Measurements from ENCODE around the gene LIG3. TPM values are rescaled to one million over a fixed set of nuclear protein-coding genes. Genes with fewer than 3 reads are reported as not detected.
"Not testable (repeated sequence)": the region's sequence is repeated elsewhere in the genome, so short reads cannot be mapped to it uniquely, and the experiment has no call there.

The LIG3 gene
- 100 to 1,000 TPM in 1 of 3 donors, 10 to 100 TPM in 2; 13.8 to 159 (median 54.0) TPM for total RNA-seq

GRCh38 chr17:34980353-34980680 is at the start of gene LIG3:
Gene LIG3, plus strand, starts transcription at chr17:34980512. Its CDS starts 2,494 bp downstream, at chr17:34983006.
- peak; percentile 93 to 94 for DNase-seq (ENCODE audit: low spot score in 2 of 2)
- TF ChIP-seq POLR2AphosphoS5 (IDR thresholded peaks at IDR 0.05), result peak; percentile 17 to 84 (median 58)
- peak; percentile 72 for TF ChIP-seq POLR2A (IDR thresholded peaks at IDR 0.05)
- TF ChIP-seq CTCF (IDR thresholded peaks at IDR 0.05), result no peak
- H3K27ac ChIP-seq, result peak within 1 kb of the TSS; percentile 96 to 99
- H3K4me3 ChIP-seq, result peak within 1 kb of the TSS; percentile 76 to 89 (median 81)
- H3K9me3 ChIP-seq, result no peaks in the 10 kb centered on the region
- no peaks in the 10 kb centered on the region for H3K4me1 ChIP-seq
- no peaks in the 10 kb centered on the region for H3K27me3 ChIP-seq
- intact Hi-C loops (cut with DNase I; ENCODE audit: low total_unique reads), result no loop called here
- H3K36me3 ChIP-seq, result no peaks in the 10 kb centered on the region

- H3K27ac ChIP-seq; H3K4me1 ChIP-seq; H3K27me3 ChIP-seq; H3K4me3 ChIP-seq; DNase-seq (ENCODE audit: low spot score in 2 of 2); intact Hi-C loops (cut with DNase I; ENCODE audit: low total_unique reads); H3K9me3 ChIP-seq; H3K36me3 ChIP-seq: not testable (repeated sequence)
These were observed 29.5 kb upstream of the LIG3 start for GRCh38 chr17:34950780-34951179.

GRCh38 chr17:34958438-34958837 is 21.9 kb upstream of the LIG3 start:
- H3K36me3 ChIP-seq, result no peaks in the 10 kb centered on the region
- no peak for DNase-seq (ENCODE audit: low spot score in 2 of 2)
- TF ChIP-seq POLR2AphosphoS5 (IDR thresholded peaks at IDR 0.05) (no peak), CTCF (IDR thresholded peaks at IDR 0.05) (no peak), POLR2A (IDR thresholded peaks at IDR 0.05) (no peak)
- H3K27ac ChIP-seq, result no peak overlapping the region
- H3K4me3 ChIP-seq, result no peak overlapping the region
- H3K9me3 ChIP-seq, result no peaks in the 10 kb centered on the region
- peaks cover 0 to 11% of the 10 kb centered on the region in 2 donors for H3K4me1 ChIP-seq
- no peaks in the 10 kb centered on the region for H3K27me3 ChIP-seq
- intact Hi-C loops (cut with DNase I; ENCODE audit: low total_unique reads), result no loop called here

- Histone ChIP-seq H3K4me3 (peak within 1 kb of the TSS; percentile 71 to 94 (median 86)), H3K27ac (peak within 1 kb of the TSS; percentile 91 to 96), H3K9me3 (no peaks in the 10 kb centered on the region), H3K27me3 (no peaks in the 10 kb centered on the region), H3K36me3 (no peaks in the 10 kb centered on the region), H3K4me1 (peaks cover 0 to 11% of the 10 kb centered on the region in 2 donors)
- intact Hi-C loops (cut with DNase I; ENCODE audit: low total_unique reads), result no loop called here
- TF ChIP-seq POLR2A (IDR thresholded peaks at IDR 0.05), result peak; percentile 88
- peak; percentile 96 to 99 (median 98) for TF ChIP-seq POLR2AphosphoS5 (IDR thresholded peaks at IDR 0.05)
- peak in 1 of 3 donors; percentile 11 for TF ChIP-seq CTCF (IDR thresholded peaks at IDR 0.05)
- peak; percentile 86 to 93 for DNase-seq (ENCODE audit: low spot score in 2 of 2)
These were observed 19.0 kb upstream of the LIG3 start, which contains the start of the genes CCT6B and ZNF830 for GRCh38 chr17:34961093-34961911. Gene CCT6B, minus strand, starts transcription at chr17:34961460. Its CDS starts 67 bp downstream, at chr17:34961393. Gene ZNF830, plus strand, starts transcription at chr17:34961540. Its CDS starts 27 bp downstream, at chr17:34961567.

- no peak for TF ChIP-seq POLR2A (IDR thresholded peaks at IDR 0.05)
- no peak for TF ChIP-seq POLR2AphosphoS5 (IDR thresholded peaks at IDR 0.05)
- TF ChIP-seq CTCF (IDR thresholded peaks at IDR 0.05), result no peak
- DNase-seq (ENCODE audit: low spot score in 2 of 2), result no peak
- Histone ChIP-seq H3K4me1 (no peaks in the 10 kb centered on the region), H3K4me3 (no peak overlapping the region), H3K27ac (no peak overlapping the region), H3K27me3 (no peaks in the 10 kb centered on the region), H3K9me3 (no peaks in the 10 kb centered on the region), H3K36me3 (no peaks in the 10 kb centered on the region)
- intact Hi-C loops (cut with DNase I; ENCODE audit: low total_unique reads), result no loop called here
These were observed 6.1 kb upstream of the LIG3 start for GRCh38 chr17:34974179-34974578.
